Mucosa of descending colon (tissue), 3 donors: ENCODE measurements around the gene PPP2CA. TPM values are rescaled to one million over a fixed set of nuclear protein-coding genes. Genes with fewer than 3 reads are reported as not detected.
"Not testable (repeated sequence)": the region's sequence is repeated elsewhere in the genome, so short reads cannot be mapped to it uniquely, and the experiment has no call there.

Experiments used
- ATAC-seq: fragments of 200-7000 bp; cut with Tn5 transposase; one replicate; pipeline ENCODE4 v1.9.1; 2020; ENCODE audit warnings: mild to moderate bottlenecking, moderate library complexity
- DNase-seq, 3 donors: peaks; one replicate each; pipeline ENCODE4 v3.0.0-alpha.2; 2020
- H3K36me3 ChIP-seq: fragments of 200-600 bp; one replicate; pipeline ENCODE4 v1.8.0; 2021; ENCODE audit warnings: low read depth, mild to moderate bottlenecking
- H3K4me1 ChIP-seq: fragments of 200-600 bp; one replicate; pipeline ENCODE4 v1.8.0; 2021; ENCODE audit warnings: low read depth, mild to moderate bottlenecking
- H3K4me3 ChIP-seq: fragments of 200-600 bp; one replicate; pipeline ENCODE4 v1.8.0; 2021; ENCODE audit warnings: mild to moderate bottlenecking
- H3K9me3 ChIP-seq: fragments of 200-600 bp; one replicate; pipeline ENCODE4 v1.8.0; 2021; ENCODE audit warnings: mild to moderate bottlenecking
- intact Hi-C, 2 donors: fragments of 100-400 bp; cut with DNase I in 1 of 2; cut with micrococcal nuclease in 1 of 2; formaldehyde crosslinking; loops; one replicate each; pipeline versions ENCODE4 v1.11.0 to v1.11.1; 2022; cut with DNase I, micrococcal nuclease
- total RNA-seq, 3 donors: library from RNA; stranded (reverse); fragmentation: NEBNext Ultra II Directional in 2 of 3; extraction: Animal tissue kit (Norgen Biotek cat#: 25700) in 2 of 3; gene quantifications; one replicate each; pipeline versions ENCODE4 v1.2.1 to v1.2.4, GENCODE V29; 2021 to 2023
- TF ChIP-seq, protein P1 (sequence below): fragments of 200-600 bp; IDR thresholded peaks from one replicate; pipeline ENCODE4 v1.8.0; 2022; ENCODE audit warnings: antibody characterized with exemption, mild to moderate bottlenecking
- donor health status: DM: no; HTN: no; CAD: no; lungs with moderate emphysema.
- donor health status: DM: no; HTN: no; CAD: no.
- donor health status: DM: no; HTN: yes; CAD: no.

PPP2CA gene
- total RNA-seq, 3 donors from 2014 or later, result 93.9 to 120 (median 115) TPM

DNA sequence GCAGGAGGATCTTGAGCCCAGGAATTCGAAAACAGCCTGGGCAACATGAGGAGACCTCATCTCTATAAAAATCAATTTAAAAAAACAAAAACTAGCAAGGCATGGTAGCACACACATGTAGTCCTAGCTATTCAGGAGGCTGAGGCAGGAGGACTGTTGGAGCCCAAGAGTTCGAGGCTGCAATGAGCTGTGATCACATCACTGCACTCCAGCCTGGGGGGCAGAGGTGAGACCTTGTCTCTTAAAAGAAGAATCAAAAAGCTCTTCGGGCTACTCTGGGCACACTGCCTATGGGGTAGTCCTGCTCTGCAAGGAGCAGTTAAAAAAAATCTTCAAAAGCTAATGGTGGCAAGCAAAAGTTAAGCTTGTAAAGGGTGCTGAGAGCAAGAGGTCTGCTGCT, 72.6 kb downstream of the PPP2CA start:
- TF ChIP-seq, protein P1, sequence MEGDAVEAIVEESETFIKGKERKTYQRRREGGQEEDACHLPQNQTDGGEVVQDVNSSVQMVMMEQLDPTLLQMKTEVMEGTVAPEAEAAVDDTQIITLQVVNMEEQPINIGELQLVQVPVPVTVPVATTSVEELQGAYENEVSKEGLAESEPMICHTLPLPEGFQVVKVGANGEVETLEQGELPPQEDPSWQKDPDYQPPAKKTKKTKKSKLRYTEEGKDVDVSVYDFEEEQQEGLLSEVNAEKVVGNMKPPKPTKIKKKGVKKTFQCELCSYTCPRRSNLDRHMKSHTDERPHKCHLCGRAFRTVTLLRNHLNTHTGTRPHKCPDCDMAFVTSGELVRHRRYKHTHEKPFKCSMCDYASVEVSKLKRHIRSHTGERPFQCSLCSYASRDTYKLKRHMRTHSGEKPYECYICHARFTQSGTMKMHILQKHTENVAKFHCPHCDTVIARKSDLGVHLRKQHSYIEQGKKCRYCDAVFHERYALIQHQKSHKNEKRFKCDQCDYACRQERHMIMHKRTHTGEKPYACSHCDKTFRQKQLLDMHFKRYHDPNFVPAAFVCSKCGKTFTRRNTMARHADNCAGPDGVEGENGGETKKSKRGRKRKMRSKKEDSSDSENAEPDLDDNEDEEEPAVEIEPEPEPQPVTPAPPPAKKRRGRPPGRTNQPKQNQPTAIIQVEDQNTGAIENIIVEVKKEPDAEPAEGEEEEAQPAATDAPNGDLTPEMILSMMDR, result no peak
- H3K36me3 ChIP-seq, result no peaks in the 10 kb centered on the region
- H3K9me3 ChIP-seq, result no peaks in the 10 kb centered on the region
- intact Hi-C loops, result no loop called here
- H3K4me3 ChIP-seq, result no peak overlapping the region
- DNase-seq (no peak), ATAC-seq (no peak)
- no peaks in the 10 kb centered on the region for H3K4me1 ChIP-seq

DNA sequence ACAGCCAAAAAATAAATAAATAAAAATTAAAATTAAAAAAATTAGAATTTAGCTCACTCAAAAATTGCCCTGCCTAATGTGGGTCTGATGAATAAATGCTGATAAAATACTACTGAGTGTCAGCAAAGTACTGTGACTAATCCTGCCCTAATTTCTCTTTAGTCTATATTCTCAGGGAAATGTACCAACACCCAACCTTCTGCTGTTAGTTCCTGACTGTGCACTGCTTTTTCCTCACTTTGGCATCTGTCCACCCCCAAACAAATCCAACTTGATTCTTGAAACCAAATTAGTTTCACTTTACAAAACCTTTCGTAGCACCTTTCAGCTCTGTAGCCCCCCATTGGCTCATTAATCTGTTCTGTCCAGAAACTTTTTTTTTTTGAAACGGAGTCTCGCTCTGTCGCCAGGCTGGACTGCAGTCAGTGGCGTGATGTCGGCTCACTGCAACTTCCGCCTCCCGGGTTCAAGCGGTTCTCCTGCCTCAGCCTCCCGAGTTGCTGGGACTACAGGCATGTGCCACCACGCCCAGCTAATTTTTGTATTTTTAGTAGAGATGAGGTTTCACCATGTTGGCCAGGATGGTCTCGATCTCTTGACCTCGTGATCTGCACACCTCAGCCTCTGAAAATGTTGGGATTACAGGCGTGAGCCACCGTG, 73.6 kb downstream of the PPP2CA start:
- ATAC-seq, H3K4me1 ChIP-seq, H3K9me3 ChIP-seq, H3K36me3 ChIP-seq, H3K4me3 ChIP-seq, DNase-seq, intact Hi-C loops: not testable (repeated sequence)

- Histone ChIP-seq H3K4me3 (no peak overlapping the region), H3K36me3 (no peaks in the 10 kb centered on the region), H3K4me1 (no peaks in the 10 kb centered on the region), H3K9me3 (no peaks in the 10 kb centered on the region)
- ATAC-seq (no peak), DNase-seq (no peak)
- intact Hi-C loops, result no loop called here
- TF ChIP-seq, protein P1, result no peak
Measured at GRCh38 chr5:134151723-134152122, 74.2 kb downstream of the PPP2CA start.

DNA sequence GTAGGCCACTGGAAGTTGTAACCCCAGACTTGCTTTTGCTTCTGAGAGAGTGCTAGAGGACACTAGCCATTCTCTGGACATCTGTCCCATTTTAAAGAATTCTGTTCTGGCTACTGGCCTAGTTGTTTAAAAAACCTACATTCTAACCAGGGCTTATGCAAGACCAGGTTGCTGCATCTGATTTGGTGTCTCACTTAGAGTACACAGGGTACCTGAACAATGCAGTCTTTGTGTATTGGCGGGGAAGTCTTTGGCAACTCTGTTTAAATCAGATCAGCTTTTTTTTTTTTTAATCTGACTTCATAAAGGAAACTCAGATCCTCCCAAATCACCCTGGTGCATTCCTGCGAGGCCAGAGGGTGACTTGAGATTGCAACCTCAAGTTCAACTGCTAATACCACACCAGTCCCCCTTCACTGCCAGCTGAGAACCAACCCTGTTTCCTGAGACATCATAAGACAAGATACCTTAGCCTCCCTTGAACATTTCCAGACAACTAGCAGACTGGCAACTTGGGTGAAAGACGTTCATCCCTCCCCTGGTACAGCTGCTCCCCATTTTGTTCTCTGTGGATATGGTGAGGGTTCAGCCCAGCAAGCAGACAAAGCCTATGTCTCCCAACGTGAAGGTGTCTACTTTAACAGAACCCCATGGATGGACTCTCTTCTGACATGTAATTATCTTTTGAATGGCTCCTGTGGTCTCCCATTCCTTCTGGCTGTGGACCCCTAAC, 76.1 kb downstream of the PPP2CA start:
- TF ChIP-seq, protein P1, result no peak
- Histone ChIP-seq H3K36me3 (no peaks in the 10 kb centered on the region), H3K4me3 (no peak overlapping the region), H3K9me3 (no peaks in the 10 kb centered on the region), H3K4me1 (no peaks in the 10 kb centered on the region)
- ATAC-seq, result no peak
- no peak for DNase-seq
- intact Hi-C loops, result loop anchor here (10.0 kb wide), 1 partner anchor 105 kb away; no protein-coding TSS in a partner anchor

DNA sequence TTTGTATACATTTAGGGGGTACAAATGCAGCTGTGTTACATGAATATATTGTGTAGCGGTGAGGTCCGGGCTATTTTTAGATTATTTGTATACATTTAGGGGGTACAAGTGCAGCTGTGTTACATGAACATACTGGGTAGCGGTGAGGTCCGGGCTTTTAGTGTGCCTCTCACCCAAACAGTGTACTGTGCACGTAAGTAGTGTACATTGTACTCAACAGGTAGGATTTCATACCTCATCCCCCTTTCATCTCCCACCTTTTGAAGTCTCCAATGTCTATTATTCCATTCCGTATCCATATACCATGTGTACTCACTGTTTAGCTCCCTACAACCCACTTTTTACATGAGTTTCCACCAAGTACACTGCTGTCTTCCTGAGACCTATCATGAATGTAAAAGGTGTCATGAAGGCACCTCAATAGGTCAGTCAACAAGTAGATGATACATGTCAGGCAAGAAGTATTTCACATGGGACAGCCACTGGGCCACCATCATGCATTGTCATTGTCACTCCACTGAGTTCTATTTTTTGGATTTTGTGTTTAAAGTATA, 76.8 kb downstream of the PPP2CA start:
- no peak for ATAC-seq
- Histone ChIP-seq H3K9me3 (no peaks in the 10 kb centered on the region), H3K4me3 (no peak overlapping the region), H3K4me1 (no peaks in the 10 kb centered on the region), H3K36me3 (no peaks in the 10 kb centered on the region)
- DNase-seq, result no peak
- TF ChIP-seq, protein P1, result no peak
- intact Hi-C loops, result loop anchor here (10.0 kb wide), 1 partner anchor 104 kb away; no protein-coding TSS in a partner anchor

- no peak for ATAC-seq
Measured at GRCh38 chr5:134148316-134148715, 77.6 kb downstream of the PPP2CA start.

More at GRCh38 chr5:134148316-134148715, 77.6 kb downstream of the PPP2CA start:
- Histone ChIP-seq H3K36me3 (no peaks in the 10 kb centered on the region), H3K9me3 (no peaks in the 10 kb centered on the region), H3K4me1 (no peaks in the 10 kb centered on the region), H3K4me3 (no peak overlapping the region)
- DNase-seq, result no peak
- intact Hi-C loops, result loop anchor here (10.0 kb wide), 1 partner anchor 104 kb away; no protein-coding TSS in a partner anchor
- TF ChIP-seq, protein P1, result no peak
